T-helper 9 cell (primary cell): ENCODE results near the gene MYADML2.
"Not testable (repeated sequence)": the region's sequence is repeated elsewhere in the genome, so short reads cannot be mapped to it uniquely, and the experiment has no call there.

Experiments used
- DNase-seq: peaks from one replicate; pipeline ENCODE4 v3.0.0-alpha.2; 2020

The MYADML2 gene

DNA sequence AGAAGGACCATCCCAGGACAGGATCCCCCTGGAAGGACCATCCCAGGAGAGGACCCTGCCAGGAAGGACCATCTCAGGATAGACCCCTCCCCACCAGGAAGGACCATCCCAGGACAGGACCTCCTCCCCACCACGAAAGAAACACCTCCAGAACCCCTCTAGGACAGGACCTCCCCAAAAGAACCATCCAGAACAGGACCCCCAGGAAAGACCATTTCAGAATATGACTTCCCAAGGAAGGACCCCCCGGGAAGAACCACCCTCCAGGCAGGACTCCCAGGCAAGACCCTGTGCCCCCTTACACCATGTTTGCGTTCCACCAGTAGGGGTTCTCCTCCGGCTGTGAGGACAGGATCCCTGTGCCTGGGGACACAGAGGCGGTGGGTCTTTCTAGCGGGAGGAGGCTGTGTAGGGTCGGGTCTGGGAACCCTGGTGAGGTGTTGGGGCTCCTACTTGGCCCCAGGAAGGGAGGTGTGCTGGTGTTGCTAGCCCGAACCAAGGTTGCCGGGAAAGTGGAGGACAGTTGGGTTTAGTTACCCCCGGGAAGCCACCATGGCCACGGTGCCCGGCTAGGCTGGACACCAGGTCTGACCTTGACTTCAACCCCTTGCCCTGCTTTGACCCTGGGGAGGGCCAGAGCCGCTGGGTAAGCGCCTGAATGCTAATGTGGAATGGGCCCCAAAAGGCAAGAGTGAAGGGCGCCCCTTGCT is 11.8 kb upstream of the MYADML2 start:
- DNase-seq: no peak

DNA sequence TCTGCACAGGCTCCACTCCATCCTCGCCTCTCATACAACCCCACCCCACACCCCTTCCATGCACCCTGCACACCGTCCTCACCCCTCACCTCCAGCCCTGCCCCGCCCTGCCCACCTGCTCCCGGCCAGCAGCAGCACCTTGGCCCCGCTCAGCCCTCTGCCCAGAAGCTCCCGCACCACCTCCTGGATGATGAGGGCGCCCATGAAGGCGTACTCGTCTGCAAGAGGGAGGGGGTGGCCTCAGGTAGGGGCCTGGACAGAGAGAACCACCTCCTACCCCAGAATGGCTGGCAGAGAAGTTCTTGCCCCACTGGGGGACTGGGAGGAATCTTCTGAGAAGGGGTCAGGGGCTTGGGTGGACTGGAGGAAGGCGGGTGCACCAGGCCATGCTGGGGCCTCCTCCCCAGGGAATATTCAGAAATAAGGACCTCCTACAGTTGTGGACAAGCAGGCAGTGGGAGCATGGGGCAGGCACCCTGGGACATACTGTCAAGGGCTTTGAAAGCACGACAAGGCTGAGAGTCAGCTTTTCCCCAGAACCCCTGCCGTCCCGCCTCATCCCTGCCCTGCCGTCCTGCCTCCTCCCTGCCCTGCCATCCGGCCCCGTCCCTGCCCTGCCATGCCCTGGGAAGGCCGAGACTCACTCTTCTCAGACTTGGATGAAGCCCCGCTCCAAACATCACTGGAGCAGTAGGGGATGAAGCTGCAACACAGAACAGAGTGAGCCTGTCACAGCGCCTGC is 10.8 kb upstream of the MYADML2 start:
- no peak for DNase-seq

DNA sequence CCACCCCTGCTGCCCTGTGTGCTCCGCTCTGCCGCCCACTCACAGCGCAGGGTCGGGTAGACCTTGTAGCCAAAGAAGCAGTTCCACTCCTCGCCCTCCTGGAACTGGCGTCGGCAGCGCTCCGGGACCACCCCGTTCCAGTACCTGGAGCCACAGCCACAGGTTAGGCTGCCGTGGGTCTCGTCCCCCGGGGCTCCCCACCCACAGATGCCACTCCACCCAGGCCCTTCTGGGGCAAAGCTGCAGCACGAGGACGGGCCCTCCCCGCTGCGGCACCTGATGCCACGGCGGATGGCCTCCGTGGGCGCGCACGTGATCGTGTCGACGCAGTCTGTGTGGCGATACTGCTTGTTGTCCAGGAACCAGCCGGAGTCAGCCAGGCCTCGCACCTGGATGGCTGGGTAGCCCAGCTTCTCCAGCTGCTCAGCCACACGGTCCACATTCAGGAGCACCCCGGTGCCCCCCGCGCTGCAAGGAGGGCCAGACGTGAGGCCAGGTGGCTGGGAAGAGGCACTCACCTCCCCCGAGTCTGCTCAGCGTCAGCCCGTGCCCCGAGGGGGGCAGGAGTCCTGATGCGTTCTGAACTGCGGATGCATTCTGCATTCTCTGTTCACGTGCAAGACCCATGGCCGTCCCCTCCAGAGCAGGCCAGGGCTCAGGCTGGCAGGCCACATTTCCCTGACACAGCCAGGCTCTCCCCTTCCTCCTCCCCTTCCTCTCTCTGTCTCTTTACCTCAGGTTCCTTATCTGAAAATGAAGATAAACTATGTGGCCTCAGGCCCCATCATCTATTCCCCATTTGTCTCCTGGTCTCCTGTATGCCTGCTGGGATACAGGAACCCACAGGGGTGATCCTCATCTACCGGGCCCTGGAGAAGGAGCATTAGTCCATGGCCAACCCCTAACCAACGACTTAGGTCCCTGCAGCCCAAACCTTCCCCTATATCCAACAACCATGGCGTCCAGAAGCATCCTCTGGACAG is 9.9 kb upstream of the MYADML2 start:
- no peak for DNase-seq

DNA sequence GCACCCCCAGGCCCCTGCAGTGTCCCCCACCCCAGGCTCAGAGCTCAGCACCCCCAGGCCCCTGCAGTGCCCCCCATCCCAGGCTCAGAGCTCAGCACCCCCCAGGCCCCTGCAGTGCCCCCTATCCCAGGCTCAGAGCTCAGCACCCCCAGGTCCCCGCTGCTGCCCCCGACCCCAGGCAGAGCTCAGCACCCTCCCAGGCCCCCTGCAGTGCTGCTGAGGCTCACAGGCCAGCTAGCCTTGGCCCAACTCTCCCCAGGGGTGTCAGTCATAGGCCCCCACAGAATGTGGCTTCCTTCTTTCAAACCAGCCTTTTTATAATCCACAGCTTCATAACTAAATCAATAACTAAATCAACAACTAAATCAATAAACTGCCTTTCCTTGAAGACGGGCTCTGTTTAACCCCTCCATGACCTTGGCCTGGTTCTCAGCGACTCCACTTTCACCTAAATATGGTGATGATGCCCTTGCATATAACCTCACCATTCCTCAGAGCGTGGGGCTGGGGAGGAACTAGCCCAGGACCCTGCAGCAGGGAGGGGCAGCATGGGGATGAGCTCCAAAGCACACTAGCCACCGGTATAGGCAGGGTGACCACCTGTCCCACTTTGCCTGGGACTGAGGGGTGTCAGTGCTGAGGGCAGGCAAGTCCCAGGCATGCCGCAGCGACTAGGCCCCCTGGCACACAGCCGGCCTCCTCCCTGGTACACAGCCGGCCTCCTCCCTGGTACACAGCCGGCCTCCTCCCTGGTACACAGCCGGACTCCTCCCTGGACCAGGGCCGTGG is 8.9 kb upstream of the MYADML2 start:
- no peak for DNase-seq

DNA sequence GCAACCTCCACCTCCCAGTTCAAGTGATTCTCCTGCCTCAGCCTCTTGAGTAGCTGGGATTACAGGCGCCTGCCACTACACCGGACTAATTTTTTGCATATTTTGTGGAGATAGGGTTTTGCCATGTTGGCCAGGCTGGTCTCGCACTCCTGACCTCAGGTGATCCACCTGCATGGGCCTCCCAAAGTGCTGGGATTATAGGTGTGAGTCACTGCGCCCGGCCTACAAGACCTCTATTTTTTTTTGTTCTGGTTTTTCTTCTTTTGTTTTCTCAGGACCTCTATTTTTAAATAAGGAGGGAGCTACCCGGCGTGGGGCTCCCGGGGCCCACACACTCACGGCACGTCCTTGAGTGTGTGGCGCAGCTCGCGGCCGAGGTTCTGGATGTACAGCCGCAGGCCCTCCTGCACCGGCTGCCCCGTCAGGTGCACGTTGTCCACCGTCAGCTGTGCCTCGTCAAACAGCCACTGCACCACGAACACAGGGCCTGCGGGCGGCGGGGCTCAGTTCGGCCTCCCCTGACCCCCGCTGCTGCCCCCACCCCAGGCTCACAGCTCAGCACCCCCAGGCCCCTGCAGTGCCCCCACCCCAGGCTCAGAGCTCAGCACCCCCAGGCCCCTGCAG is 8.1 kb upstream of the MYADML2 start:
- DNase-seq: no peak

DNA sequence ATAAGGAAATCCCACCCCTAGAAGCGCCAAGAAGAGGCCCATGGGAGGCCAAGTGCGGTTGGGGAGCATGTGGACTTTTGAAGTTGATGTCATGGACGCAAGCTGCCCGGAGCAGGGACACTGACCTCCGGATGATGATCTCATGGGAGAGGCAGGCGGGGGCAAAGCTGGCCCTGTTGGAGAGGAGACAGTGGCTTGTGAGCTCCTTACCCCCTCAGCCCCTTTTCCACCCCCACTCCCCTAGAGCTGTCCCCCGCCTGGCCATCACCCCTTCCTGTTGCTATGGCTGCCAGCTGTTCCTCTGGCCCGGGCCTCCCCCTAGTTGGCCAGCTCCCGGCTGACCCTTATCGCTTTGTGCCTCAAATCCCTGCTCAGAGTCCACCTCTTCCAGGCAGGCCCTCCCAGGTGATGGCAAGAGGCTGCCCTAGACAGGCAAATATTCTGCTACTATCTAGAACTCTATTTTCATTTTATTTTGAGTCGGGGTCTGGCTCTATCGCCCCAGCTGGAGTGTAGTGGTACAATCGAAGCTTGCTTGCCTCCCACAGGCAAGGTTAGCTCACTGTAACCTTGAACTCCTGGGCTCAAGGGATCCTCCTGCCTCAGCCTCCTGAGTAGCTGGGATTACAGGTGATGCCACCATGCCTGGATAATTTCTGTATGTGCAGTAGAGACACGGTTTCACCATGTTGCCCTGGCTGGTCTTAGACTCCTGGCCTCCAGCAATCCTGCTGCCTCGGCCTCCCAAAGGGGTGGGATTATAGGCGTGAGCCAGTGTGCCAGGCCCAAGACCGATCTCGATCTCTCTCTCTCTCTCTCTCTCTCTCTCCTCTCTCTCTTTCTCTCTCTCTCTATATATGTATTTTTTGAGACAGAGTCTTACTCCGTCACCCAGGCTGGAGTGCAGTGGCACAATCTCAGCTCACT is 7.4 kb upstream of the MYADML2 start:
- no peak for DNase-seq

DNA sequence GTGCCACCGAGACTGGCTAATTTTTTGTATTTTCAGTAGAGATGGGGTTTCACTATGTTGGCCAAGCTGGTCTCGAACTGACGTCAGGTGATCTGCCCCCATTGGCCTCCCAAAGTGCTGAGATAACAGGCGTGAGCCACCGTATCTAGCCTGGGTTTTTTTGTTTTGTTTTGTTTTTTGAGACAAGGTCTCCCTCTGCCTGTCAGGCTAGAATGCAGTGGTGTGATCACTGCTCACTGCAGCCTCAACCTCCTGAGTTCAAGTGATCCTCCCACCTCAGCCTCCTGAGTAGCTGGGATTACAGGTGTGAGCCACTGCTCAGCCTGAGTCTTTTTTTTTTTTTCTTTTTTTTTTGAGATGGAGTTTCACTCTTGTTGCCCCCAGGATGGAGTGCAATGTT is 6.4 kb upstream of the MYADML2 start:
- not testable (repeated sequence) for DNase-seq

DNA sequence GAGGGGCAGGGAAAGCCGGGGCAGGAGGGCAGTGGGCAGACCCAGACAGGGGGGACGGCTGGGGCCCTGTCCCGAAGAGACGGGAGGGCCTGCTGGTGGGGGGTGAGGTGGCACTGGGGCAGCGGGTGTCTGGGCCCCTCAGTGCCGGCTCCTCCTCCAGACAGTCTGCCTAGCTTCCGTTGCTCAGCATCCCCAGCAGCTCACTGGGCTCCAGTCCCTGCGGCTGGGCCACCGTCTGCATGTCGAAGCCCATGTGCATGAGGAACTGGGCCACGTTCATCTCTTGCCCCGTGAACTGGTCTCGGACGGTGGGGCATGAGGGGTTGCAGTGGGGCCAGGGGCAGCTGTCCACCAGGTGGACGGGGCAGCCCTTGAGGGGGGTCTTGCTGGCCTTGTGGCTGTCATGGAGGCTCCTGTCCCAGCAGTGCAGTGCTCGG is 5.8 kb upstream of the MYADML2 start:
- DNase-seq: no peak

DNA sequence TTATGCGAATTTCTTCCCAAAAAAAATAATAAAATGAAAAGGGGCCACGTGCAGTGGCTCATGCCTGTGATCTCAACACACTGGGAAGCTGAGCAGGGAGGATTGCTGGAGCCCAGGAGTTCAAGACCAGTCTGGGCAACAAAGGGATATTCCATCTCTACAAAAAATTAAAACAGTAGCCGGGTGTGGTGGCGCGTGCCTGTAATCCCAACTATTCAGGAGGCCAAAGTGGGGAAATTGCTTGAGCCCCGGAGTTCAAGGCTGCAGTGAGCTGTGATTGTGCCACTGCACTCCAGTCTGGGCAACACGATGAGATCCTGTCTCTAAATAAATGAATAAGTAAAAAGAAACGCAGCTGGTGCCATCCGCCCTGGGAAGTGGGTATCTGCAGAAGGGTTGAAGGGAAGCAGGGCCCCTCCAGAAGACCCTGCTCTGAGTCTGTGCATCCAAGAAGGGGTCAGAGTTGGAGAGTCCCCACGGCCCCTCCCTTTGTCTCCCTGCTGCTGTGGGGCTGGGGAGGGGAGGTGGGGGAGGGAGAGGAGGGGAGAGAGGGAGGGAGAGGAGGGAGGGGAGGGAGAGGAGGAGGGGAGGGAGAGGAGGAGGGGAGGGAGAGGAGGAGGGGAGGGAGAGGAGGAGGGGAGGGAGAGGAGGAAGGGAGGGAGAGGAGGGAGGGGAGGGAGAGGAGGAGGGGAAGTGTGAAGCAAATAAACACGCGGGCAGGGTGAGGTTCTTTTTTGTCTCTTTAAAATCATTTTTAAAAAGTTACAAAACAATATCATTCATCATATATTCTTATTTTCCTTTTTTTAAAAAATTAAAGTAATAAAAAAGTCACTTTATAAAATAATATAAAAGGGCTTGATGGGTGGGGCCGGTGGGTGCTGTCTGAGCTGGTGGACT is 5.0 kb upstream of the MYADML2 start:
- DNase-seq: no peak

DNA sequence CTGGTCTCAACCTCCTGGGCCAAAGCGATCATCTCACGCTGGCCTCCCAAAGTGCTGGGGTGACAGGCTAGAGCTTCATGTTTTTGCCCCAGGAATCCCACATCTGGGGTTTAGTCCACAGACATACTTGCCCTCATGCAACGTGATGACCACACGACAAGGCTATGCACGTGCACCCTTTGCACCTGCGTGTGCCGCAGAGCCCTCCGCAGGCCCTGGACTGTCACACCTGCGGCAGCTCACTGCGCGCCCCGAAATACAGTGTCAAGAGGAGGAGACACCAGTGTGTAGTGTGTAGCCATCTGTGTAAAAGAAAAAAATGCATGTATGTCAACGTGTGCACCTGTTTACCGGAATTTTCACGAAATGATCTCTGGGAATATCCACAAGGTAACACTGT is 3.5 kb upstream of the MYADML2 start:
- no peak for DNase-seq

DNA sequence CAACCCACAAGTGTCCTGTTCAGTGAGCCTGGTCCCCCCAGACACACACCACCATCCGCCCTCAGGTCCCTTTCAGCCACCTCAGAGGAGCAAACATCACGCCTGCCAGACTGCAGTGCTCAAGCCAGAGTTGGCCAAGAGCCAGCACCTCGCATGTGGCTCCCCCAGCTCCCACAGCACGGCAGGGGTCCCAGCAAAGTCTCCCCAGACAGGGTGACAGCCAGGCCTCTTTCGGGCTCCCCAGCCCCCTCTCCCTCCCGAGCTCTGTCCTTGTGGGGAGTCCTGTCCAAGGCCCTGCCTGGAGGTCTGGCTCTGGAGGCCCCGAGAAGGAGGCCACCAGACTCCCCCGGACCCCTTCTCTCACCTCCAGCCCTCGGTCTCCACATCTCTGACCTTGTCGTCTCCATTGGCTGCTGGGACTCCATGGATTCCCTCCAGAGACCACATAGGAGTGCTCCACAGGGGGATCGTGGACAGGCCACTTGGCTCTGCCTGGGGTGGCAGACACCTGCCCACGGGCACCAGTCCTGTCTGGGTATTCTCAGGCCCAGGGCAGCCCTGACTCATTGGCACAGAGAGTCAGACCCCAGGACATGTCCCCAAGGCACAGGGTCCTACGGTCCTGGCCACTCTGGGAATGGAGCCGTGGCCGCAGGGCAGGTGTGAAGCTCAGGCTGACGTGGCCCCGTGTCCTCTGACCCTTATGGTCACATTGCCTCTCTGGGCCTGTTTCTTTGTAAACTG is 1.8 kb upstream of the MYADML2 start:
- no peak for DNase-seq

DNA sequence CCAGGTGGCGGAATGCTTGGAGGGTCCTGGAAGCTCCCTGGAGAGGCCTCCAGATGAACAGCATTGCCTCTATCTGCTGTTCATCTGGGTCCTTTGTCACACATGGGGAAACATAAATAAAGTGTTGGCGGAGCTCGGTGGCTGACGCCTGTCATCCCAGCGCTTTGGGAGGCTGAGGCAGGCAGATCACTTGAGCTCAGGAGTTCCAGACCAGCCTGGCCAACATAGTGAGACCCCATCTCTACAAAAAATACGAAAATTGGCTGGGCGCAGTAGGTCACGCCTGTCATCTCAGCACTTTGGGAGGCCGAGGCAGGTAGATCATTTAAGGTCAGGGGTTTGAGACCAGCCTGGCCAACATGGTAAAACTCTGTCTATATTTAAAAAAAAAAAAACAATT is 2.2 kb downstream of the MYADML2 start:
- no peak for DNase-seq

DNA sequence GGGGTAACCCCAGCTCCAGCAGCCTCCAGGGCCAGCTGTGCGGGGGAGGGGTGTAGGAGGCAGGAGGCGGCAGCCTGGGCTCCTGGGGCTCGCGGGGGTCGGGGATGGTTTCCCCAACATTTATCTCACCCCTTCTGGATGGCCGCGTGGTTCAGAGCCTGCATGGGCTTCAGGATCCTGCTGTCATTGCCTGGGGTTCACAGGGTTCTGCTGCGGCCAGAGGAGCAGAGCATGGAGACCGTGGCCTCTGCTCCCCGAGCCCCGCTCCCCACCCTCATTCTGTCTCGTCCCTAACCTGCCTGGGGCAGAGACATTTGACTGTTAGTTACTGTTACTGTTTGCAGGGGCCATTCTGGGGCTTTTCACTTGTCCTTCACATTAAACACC is 4.9 kb downstream of the MYADML2 start:
- DNase-seq: no peak

DNA sequence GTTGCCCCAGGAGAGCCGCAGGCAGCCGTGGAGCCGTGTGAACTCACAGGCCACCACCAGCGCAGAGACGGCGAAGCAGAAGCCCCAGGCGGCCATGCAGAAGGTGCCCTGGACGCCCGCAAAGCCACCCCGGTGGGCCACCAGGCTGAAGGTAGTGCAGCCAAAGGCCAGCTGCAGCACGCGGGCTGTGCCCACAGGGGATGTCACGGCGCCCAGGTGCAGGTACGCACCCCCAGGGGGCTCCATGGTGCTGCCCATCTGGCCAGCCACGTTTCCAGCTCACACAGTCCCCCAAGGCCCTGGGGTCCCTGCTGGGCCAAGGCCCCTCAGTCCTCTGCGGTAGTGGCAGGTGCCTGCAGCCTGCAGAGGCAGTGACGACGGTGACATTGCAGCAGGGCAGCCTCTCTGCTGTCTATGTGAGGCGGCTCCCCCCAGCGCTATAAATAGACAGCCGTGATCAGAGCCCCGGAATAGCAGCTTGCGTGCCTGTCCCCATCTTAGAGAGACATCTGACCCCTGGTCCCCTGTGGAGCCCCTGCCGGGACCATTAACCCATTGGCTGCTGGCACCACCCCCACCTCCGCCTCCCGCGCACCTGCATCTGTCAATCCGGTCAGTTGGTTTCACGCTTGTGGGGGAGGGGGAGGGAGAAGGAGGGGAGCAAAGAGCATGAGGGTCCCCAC is 5.4 kb downstream of the MYADML2 start:
- DNase-seq: no peak

DNA sequence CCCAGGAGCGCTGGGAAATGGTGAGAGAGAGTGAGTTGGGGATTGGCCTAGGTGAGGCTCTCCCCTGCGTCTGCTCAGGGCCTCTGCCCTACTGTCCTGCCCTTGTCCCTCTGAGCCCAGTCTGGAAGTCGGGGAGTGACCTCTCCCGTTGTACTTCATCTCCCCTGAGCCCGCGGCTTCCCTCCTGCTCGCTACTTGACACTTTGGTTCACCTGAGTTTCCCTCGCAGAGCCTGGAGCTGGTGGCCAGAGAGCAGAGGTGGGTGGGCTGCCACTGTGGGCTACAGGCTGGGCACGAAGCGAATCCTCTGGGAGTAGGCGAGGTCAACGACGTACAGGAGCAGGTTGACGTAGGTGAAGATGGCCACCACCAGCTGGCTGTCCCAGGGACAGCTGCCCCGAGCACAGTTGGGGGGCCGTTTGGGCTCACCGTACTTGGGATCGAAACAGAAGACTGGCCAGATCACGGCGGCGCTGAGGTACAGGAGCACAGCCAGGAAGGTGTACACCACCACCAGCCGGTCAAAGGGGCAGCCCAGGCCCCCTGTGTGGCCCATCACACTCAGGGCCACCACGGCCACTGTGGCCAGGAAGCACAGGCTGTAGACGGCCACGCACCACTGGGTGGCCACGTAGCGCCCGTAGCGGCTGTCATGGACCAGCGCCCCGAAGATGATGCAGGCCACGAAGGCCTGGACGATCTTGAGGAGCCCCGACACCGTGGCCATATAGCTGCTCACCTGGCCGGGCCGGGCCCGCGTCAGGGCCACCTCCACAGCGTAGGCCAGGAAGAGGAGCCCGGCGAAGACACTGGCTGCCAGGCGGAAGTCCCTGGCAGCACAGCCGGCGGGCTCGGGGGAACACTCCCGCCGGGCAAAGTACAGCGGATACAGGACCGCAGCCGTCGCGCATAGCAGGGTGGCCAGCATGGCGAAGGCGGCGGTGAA is 6.2 kb downstream of the MYADML2 start:
- DNase-seq: no peak

DNA sequence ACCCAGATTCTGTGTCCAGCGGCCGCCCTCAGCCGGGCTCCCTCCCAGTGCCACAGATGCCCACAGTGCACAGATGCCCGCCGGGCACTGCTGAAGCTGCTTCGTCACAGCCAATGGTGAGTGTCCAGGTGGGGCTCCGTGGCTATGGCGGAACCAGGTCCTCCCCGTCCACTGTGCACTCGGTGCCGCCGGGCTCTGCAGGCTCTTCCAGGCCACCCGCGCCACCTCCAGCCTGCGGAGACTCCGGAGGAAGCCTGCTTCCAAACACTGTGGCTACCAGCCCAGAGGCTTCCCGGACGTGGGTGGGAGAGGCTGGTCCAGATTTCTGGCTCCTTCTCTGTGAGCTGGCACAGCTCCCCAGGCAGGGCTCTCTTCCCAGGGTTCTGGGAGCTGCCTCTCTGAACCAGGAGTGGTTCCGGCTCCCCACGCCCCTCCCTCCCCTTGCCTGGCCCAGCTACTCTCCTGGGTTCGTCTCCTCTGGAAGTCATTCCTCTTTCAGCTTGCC is 7.1 kb downstream of the MYADML2 start:
- no peak for DNase-seq

DNA sequence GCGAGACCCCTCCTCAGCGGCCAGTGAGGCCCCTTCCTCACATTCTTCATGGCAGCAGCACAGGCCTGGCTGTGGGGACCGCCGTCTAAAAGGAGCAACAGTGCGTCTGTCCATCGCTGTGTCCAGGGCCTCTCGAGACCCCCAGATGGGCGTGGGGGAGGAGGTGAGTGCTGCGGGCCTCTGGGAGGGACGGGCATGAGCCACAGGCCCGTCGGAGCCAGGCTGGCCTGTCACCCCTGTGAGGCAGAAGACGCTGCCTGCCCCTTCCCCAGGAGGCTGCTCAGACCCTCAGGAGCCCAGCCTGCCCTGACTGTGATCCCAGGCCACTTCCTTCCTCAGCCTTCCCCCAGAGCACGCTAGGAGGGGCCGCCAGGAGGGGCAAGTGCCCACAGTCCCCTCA is 7.8 kb downstream of the MYADML2 start:
- DNase-seq: no peak
